Fibroblast of skin of left quadriceps (primary cell): Measurements from ENCODE around the gene CPT1A.

Experiments used
- DNase-seq, 2 experiments: peaks; one replicate each; pipeline ENCODE4 v3.0.0-alpha.2; 2013; ENCODE audit warnings: low read depth in 2 of 2

The CPT1A gene

GRCh38 chr11:68710409-68710808 is 131.3 kb downstream of the CPT1A start:
- DNase-seq = no peak

GRCh38 chr11:68709062-68709461 is 132.7 kb downstream of the CPT1A start:
- no peak for DNase-seq

- no peak for DNase-seq
Observed at GRCh38 chr11:68707527-68707926, 134.2 kb downstream of the CPT1A start.

GRCh38 chr11:68704887-68705286 is 136.8 kb downstream of the CPT1A start:
- no peak for DNase-seq
